ENCODE results near the gene FAF2. TPM values are rescaled to one million over a fixed set of nuclear protein-coding genes. Genes with fewer than 3 reads are reported as not detected.

FAF2 gene
- total RNA-seq, 1 donor from 2014 or later = 31.8 TPM

DNA sequence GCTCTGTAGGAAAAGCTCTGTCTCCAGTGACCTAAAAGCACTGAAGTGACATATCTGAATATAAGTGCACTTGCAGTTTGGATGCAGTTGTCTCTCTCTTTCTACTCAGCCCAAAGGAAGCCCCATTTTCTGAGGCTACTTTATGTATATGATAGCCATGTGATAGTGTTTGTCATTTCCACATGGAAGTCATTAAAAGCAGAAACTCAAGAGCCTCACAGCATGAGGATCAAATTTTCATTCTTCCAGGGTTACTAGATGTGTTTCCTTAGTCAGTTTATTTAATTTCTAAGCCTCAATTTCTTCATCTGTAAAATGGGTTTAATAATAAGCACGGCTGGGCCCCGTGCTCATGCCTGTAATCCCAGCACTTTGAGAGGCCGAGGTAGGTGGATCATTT is 52.3 kb downstream of the FAF2 start:
- H3K36me3 ChIP-seq = peaks cover 100% of the 10 kb centered on the region

DNA sequence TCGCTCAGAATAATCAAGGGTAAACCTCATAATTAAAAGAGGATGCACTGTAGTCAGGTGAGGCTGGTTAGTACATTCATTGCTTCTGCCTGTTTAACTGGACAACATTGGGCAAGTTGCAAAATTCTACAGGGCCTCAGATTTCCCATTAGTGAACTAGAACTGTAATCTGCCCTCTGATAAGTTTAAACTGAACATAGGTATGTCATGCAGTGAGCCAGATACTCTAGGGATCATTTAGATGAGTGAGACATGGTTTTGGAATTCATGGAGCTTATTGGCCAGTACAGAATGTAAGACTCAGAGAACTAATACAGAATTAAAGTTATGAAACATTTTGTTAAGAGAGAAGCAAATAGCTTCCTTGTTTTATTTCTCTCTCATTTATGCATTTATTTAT is 53.1 kb downstream of the FAF2 start:
- Histone ChIP-seq H3K27ac (no peak overlapping the region), H3K27me3 (ENCODE audit: low read depth) (no peaks in the 10 kb centered on the region), H3K9me3 (no peaks in the 10 kb centered on the region), H3K4me3 (no peak overlapping the region), H3K36me3 (peaks cover 97% of the 10 kb centered on the region), H3K4me1 (no peaks in the 10 kb centered on the region)
- TF ChIP-seq, protein P1, sequence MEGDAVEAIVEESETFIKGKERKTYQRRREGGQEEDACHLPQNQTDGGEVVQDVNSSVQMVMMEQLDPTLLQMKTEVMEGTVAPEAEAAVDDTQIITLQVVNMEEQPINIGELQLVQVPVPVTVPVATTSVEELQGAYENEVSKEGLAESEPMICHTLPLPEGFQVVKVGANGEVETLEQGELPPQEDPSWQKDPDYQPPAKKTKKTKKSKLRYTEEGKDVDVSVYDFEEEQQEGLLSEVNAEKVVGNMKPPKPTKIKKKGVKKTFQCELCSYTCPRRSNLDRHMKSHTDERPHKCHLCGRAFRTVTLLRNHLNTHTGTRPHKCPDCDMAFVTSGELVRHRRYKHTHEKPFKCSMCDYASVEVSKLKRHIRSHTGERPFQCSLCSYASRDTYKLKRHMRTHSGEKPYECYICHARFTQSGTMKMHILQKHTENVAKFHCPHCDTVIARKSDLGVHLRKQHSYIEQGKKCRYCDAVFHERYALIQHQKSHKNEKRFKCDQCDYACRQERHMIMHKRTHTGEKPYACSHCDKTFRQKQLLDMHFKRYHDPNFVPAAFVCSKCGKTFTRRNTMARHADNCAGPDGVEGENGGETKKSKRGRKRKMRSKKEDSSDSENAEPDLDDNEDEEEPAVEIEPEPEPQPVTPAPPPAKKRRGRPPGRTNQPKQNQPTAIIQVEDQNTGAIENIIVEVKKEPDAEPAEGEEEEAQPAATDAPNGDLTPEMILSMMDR (IDR thresholded peaks at IDR 0.05) = no peak
- ATAC-seq (no peak), DNase-seq (no peak)
- intact Hi-C loops (cut with DNase I) = no loop called here

More for the DNA sequence above, 52.3 kb downstream of the FAF2 start:
- Histone ChIP-seq H3K27me3 (ENCODE audit: low read depth) (no peaks in the 10 kb centered on the region), H3K27ac (no peak overlapping the region), H3K4me3 (no peak overlapping the region), H3K9me3 (no peaks in the 10 kb centered on the region), H3K4me1 (no peaks in the 10 kb centered on the region)
- intact Hi-C loops (cut with DNase I) = no loop called here
- ATAC-seq = no peak
- TF ChIP-seq, protein P1 (IDR thresholded peaks at IDR 0.05) = no peak
- no peak for DNase-seq

DNA sequence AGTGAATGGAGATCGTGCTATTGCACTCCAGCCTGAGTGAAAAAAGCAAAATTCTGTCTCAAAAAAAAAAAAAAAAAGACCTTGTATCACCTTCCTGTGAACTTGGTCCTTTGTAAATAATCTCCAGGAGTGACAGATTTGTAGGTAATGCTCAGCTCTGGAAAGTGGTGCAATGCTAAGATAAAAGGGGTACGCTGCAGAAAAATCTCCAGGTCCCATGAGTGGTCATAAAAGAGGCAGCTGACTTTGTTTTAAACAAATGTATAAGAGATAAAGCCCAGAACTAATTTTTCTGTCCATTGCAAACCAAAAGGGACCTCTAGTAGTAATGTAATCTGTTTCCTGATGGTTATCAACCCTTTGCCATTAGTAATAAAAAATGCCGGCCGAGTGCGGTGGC is 55.3 kb downstream of the FAF2 start:
- Histone ChIP-seq H3K9me3 (no peaks in the 10 kb centered on the region), H3K4me1 (no peaks in the 10 kb centered on the region), H3K36me3 (peaks cover 97% of the 10 kb centered on the region), H3K27ac (no peak overlapping the region), H3K4me3 (no peak overlapping the region), H3K27me3 (ENCODE audit: low read depth) (no peaks in the 10 kb centered on the region)
- ATAC-seq (no peak), DNase-seq (no peak)
- intact Hi-C loops (cut with DNase I) = no loop called here
- TF ChIP-seq, protein P1 (IDR thresholded peaks at IDR 0.05) = no peak

DNA sequence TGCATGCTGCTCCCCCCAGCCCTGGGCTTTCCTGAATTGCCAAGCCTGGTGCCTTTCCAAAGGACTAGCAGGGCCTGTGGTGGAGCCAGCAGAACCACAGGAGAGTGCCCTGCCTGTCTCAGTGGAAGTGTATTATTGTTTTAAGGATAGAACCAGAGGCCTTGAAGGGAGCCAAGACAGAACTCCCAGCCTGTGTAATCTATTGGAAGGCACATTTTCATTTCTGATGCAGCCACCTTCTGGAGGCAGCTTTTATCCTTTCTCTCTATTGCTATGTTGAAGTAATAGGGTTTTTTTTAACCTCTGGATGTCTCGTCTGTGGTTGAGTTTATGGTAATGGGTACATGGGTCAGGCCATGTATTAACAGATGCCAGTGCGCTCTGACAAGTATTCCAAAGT is 59.7 kb downstream of the FAF2 start:
- Histone ChIP-seq H3K4me3 (no peak overlapping the region), H3K27ac (no peak overlapping the region), H3K9me3 (no peaks in the 10 kb centered on the region), H3K36me3 (peaks cover 73% of the 10 kb centered on the region), H3K4me1 (no peaks in the 10 kb centered on the region), H3K27me3 (ENCODE audit: low read depth) (no peaks in the 10 kb centered on the region)
- no peak for DNase-seq
- TF ChIP-seq, protein P1 (IDR thresholded peaks at IDR 0.05) = no peak
- intact Hi-C loops (cut with DNase I) = no loop called here
- ATAC-seq = no peak

DNA sequence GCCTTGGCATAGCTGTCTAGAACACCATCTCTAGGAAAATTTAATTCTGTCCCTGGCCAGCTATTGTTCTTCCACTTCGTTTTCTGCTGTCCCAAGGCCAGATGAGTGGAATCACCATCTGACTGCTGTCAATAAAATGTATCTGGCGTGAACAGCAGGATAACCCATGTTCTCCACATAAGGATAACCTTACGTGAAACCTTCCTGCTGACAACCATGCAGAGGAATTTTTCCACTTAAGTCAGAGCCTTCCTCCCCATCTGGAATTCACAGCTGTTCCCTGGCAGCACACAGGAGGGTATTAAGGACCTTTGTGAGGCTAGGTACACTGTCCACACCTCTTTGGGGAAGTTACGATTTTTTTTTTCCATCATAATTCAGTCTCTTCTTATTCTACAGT is 60.4 kb downstream of the FAF2 start:
- H3K36me3 ChIP-seq = peaks cover 66% of the 10 kb centered on the region
- no peak overlapping the region for H3K27ac ChIP-seq
- H3K9me3 ChIP-seq = no peaks in the 10 kb centered on the region
- H3K4me3 ChIP-seq = no peak overlapping the region
- intact Hi-C loops (cut with DNase I) = no loop called here
- TF ChIP-seq, protein P1 (IDR thresholded peaks at IDR 0.05) = no peak
- no peak for ATAC-seq
- no peak for DNase-seq
- H3K4me1 ChIP-seq = no peaks in the 10 kb centered on the region
- H3K27me3 ChIP-seq (ENCODE audit: low read depth) = no peaks in the 10 kb centered on the region

DNA sequence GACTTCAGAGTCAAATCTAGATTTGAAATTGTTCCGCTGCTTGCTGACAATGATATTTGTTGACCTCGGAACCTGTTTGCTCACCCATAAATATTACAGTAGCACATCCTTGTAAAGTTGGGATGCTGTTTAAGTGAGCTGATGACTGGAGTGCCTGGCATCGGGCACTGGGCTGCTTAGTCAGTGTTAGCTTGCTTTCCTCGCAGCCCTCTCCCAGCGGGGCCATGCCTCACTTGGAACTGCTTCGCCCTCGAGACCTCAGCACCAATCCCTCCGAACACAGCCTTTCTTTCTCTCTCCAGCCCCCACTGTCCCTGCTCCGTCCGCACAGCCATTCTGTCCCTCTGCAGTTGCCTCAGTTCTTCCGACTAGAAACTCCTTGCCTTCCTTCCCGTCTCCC is 65.6 kb downstream of the FAF2 start:
- DNase-seq = no peak
- intact Hi-C loops (cut with DNase I) = no loop called here

More for the DNA sequence above, 65.6 kb downstream of the FAF2 start:
- Histone ChIP-seq H3K27ac (no peak overlapping the region), H3K27me3 (ENCODE audit: low read depth) (no peaks in the 10 kb centered on the region), H3K9me3 (no peaks in the 10 kb centered on the region), H3K36me3 (peaks cover 17% of the 10 kb centered on the region), H3K4me1 (no peaks in the 10 kb centered on the region), H3K4me3 (no peak overlapping the region)
- TF ChIP-seq, protein P1 (IDR thresholded peaks at IDR 0.05) = no peak
- ATAC-seq = no peak

Measured in lower lobe of right lung (tissue), 2 donors.